Nephron progenitor cell (in vitro differentiated cells): ENCODE measurements around the gene SHC2.
A peak's percentile ranks its signal among the peaks of the same experiment; 100 is the strongest.

Experiments used
- DNase-seq: peaks from one replicate; pipeline ENCODE4 v3.0.0; 2021
- H3K27ac Mint-ChIP-seq: 2 replicates; pipeline ENCODE4 v1.8.0; 2021; ENCODE audit warnings: mild to moderate bottlenecking, moderate library complexity, mixed read lengths
- H3K27me3 Mint-ChIP-seq: 2 replicates; pipeline ENCODE4 v1.8.0; 2021; ENCODE audit warnings: mild to moderate bottlenecking, low read depth, mixed read lengths; ENCODE audit not compliant: poor library complexity
- H3K36me3 Mint-ChIP-seq: 2 replicates; pipeline ENCODE4 v1.8.0; 2021; ENCODE audit warnings: low read depth, mixed read lengths
- H3K4me1 Mint-ChIP-seq: 2 replicates; pipeline ENCODE4 v1.8.0; 2021; ENCODE audit warnings: mixed read lengths
- H3K4me3 Mint-ChIP-seq: 2 replicates; pipeline ENCODE4 v1.8.0; 2021; ENCODE audit warnings: mild to moderate bottlenecking, moderate library complexity, mixed read lengths
- H3K9me3 Mint-ChIP-seq: 2 replicates; pipeline ENCODE4 v1.8.0; 2021; ENCODE audit warnings: mild to moderate bottlenecking, moderate library complexity, mixed read lengths
- TF ChIP-seq, protein P1 (sequence below): fragments of 200-600 bp; sonication (generic); IDR thresholded peaks from 2 replicates; pipeline ENCODE4 v1.5.0; 2021; ENCODE audit warnings: antibody characterized with exemption

SHC2 gene

GRCh38 chr19:407511-408440 lies 53.1 kb downstream of the SHC2 start:
- no peak for DNase-seq
- TF ChIP-seq, protein P1, sequence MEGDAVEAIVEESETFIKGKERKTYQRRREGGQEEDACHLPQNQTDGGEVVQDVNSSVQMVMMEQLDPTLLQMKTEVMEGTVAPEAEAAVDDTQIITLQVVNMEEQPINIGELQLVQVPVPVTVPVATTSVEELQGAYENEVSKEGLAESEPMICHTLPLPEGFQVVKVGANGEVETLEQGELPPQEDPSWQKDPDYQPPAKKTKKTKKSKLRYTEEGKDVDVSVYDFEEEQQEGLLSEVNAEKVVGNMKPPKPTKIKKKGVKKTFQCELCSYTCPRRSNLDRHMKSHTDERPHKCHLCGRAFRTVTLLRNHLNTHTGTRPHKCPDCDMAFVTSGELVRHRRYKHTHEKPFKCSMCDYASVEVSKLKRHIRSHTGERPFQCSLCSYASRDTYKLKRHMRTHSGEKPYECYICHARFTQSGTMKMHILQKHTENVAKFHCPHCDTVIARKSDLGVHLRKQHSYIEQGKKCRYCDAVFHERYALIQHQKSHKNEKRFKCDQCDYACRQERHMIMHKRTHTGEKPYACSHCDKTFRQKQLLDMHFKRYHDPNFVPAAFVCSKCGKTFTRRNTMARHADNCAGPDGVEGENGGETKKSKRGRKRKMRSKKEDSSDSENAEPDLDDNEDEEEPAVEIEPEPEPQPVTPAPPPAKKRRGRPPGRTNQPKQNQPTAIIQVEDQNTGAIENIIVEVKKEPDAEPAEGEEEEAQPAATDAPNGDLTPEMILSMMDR, result no peak
- peaks cover 5% of the 10 kb centered on the region for H3K27me3 Mint-ChIP-seq
- peaks cover 6% of the 10 kb centered on the region for H3K9me3 Mint-ChIP-seq
- H3K36me3 Mint-ChIP-seq, result no peaks in the 10 kb centered on the region
- H3K4me1 Mint-ChIP-seq, result peaks cover 47% of the 10 kb centered on the region
- peak overlapping the region; percentile 62 for H3K4me3 Mint-ChIP-seq
- no peak overlapping the region for H3K27ac Mint-ChIP-seq

DNA sequence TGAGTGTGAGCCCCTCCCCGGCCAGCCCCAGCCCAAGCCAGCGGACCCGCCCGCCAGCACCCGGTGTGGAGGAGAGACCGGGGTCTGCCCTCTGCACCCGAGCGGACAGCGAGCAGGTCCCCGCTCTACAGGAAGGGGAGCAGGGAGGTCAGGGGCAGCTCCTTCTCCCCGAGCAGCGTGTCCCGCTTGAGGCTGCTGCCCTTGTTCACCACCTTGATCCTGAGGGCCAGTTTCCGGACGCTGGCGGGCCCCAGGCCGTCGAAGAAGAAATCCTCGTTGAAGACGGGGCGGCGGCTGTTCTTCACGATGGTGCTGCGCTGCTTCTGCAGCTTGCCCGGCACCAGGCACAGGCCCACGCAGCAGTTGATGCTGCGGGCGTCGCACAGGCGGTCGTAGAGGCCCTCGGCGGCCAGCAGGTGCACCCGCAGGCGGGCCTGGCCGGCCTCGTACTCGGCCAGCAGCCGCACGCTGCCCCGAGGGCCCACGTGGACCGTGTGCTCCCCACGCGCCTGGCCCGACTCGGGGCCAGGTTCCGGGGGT lies 53.8 kb downstream of the SHC2 start:
- Mint-ChIP-seq H3K27me3 (peaks cover 5% of the 10 kb centered on the region), H3K4me1 (peaks cover 48% of the 10 kb centered on the region), H3K27ac (no peak overlapping the region), H3K36me3 (no peaks in the 10 kb centered on the region), H3K9me3 (peaks cover 6% of the 10 kb centered on the region), H3K4me3 (no peak overlapping the region)
- TF ChIP-seq, protein P1, result no peak
- DNase-seq, result no peak

GRCh38 chr19:406135-406781 lies 54.6 kb downstream of the SHC2 start:
- TF ChIP-seq, protein P1, result no peak
- no peak overlapping the region for H3K27ac Mint-ChIP-seq
- peak overlapping the region; percentile 42 for H3K4me3 Mint-ChIP-seq
- H3K27me3 Mint-ChIP-seq, result peaks cover 5% of the 10 kb centered on the region
- peaks cover 3% of the 10 kb centered on the region for H3K9me3 Mint-ChIP-seq
- DNase-seq, result peak; percentile 48
- H3K36me3 Mint-ChIP-seq, result no peaks in the 10 kb centered on the region
- H3K4me1 Mint-ChIP-seq, result peaks cover 44% of the 10 kb centered on the region

DNA sequence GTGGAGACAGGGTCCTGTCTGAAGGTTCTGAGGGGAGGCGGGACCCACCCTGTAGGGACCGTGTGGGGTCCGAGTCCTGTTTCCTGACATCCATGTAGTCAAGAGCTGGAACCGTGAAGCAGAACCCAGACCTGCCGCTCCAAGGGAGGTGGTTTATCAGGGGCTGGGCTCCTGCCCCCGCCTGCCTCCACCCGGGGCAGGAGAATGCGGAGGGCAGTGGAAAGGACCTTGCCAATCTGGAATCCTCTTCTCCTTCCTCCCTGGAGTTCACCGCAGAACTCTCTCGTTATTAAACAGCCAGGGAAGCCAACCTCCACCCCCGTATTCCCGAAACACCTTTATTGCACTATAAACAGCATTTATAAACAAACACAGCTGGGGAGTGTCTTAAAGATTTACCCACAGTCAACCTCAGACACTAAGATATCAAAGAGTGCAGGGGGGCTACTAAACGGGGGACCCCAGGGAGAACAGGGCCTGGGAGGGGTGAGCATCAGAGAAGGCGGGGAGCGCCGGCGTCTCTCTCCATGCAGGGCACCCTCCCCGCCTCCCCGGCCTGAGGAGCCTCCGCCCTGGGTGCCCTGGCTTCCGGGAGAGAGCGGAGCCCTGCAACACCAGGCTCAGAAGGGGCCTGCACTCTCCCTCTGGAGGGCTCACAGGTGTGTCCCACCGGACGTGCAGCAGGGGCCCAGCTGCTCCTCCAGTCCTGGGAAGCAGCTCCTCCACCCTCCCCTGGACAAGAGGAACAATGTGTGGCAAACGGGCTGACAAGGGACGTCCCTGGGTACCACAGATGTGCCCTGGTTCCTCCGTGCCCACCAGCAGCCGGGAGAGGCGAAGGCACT lies 55.5 kb downstream of the SHC2 start:
- peak overlapping the region; percentile 42 for H3K4me3 Mint-ChIP-seq
- H3K27ac Mint-ChIP-seq, result no peak overlapping the region
- H3K9me3 Mint-ChIP-seq, result peaks cover 3% of the 10 kb centered on the region
- DNase-seq, result no peak
- peaks cover 44% of the 10 kb centered on the region for H3K4me1 Mint-ChIP-seq
- no peaks in the 10 kb centered on the region for H3K36me3 Mint-ChIP-seq
- peaks cover 5% of the 10 kb centered on the region for H3K27me3 Mint-ChIP-seq
- TF ChIP-seq, protein P1, result no peak

- Mint-ChIP-seq H3K4me1 (peaks cover 43% of the 10 kb centered on the region), H3K36me3 (no peaks in the 10 kb centered on the region), H3K27ac (no peak overlapping the region), H3K9me3 (peaks cover 3% of the 10 kb centered on the region), H3K27me3 (peaks cover 7% of the 10 kb centered on the region), H3K4me3 (peak overlapping the region; percentile 55)
- TF ChIP-seq, protein P1, result no peak
- no peak for DNase-seq
Measured at GRCh38 chr19:403221-404027, 57.4 kb downstream of the SHC2 start.
